ENCODE data around the gene CFAP46. TPM values are rescaled to one million over a fixed set of nuclear protein-coding genes. Genes with fewer than 3 reads are reported as not detected.

CFAP46 gene
- polyA plus RNA-seq, 3 donors, result 0.07 TPM; not detected in 2

DNA sequence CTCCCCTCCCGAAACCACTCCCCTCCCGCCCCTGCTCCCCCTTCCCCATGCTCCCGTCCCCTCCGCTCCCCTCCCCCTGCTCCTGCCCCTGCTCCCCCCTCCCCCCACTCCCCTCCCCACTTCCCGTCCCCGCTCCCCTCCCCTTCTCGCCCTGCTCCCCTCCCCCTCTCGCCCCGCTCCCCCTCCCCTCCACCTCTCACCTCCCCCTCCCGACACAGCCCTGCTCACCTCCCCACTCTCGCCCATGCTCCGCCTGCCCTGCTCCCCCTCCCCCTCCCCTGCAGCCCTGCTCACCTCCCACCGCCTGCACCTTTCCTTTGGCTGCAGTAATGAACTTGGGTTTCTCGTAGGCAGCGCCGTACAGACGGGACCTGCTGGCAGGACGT is 106.5 kb downstream of the CFAP46 start:
- Mint-ChIP-seq H3K27me3 (ENCODE audit: low read depth in 3 of 3) (peaks cover 6 to 8% (median 6%) of the 10 kb centered on the region in 3 donors), H3K27ac (no peak overlapping the region), H3K9me3 (peaks cover 0 to 3% (median 0%) of the 10 kb centered on the region in 7 donors), H3K4me3 (no peak overlapping the region), H3K4me1 (no peaks in the 10 kb centered on the region), H3K36me3 (no peaks in the 10 kb centered on the region)
- no peak for DNase-seq
- Histone ChIP-seq H2AFZ (ENCODE audit: insufficient read depth, low read depth, low read length, poor library complexity, severe bottlenecking) (no peak overlapping the region), H3K4me2 (replicated peaks; ENCODE audit: extremely low read depth, low read length, poor library complexity, severe bottlenecking) (no peak overlapping the region), H3K27me3 (ENCODE audit: control insufficient read depth in 2 of 2, insufficient read depth in 2 of 2, low read length in 2 of 2) (no peaks in the 10 kb centered on the region), H4K20me1 (ENCODE audit: insufficient read depth, low read length) (no peaks in the 10 kb centered on the region), H3K4me1 (ENCODE audit: control insufficient read depth in 1 of 2, insufficient read depth in 2 of 2, low read length in 2 of 2) (no peaks in the 10 kb centered on the region), H3K36me3 (replicated peaks in 1 of 2; ENCODE audit: control insufficient read depth in 1 of 2, insufficient read depth in 2 of 2, low read length in 2 of 2) (no peaks in the 10 kb centered on the region), H3K4me3 (replicated peaks in 1 of 3; ENCODE audit: low read depth in 2 of 3, low read length in 3 of 3) (no peak overlapping the region), H3K79me2 (ENCODE audit: insufficient read depth, low read length) (no peaks in the 10 kb centered on the region), H3K9me3 (replicated peaks in 1 of 2; ENCODE audit: control insufficient read depth in 1 of 2, insufficient read depth in 1 of 2, low read length in 2 of 2) (peaks cover 0 to 5% of the 10 kb centered on the region in 2 donors), H3K27ac (ENCODE audit: low read depth in 1 of 2, low read length in 2 of 2) (no peak overlapping the region), H3K9ac (ENCODE audit: insufficient read depth, low read length, poor library complexity, severe bottlenecking) (no peak overlapping the region)
- TF ChIP-seq, protein P1, sequence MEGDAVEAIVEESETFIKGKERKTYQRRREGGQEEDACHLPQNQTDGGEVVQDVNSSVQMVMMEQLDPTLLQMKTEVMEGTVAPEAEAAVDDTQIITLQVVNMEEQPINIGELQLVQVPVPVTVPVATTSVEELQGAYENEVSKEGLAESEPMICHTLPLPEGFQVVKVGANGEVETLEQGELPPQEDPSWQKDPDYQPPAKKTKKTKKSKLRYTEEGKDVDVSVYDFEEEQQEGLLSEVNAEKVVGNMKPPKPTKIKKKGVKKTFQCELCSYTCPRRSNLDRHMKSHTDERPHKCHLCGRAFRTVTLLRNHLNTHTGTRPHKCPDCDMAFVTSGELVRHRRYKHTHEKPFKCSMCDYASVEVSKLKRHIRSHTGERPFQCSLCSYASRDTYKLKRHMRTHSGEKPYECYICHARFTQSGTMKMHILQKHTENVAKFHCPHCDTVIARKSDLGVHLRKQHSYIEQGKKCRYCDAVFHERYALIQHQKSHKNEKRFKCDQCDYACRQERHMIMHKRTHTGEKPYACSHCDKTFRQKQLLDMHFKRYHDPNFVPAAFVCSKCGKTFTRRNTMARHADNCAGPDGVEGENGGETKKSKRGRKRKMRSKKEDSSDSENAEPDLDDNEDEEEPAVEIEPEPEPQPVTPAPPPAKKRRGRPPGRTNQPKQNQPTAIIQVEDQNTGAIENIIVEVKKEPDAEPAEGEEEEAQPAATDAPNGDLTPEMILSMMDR (IDR thresholded peaks at IDR 0.05), result no peak
- WGBS (ENCODE audit: insufficient coverage), result 82% methylated on average over 7 of the region's 18 CpGs
- intact Hi-C loops (cut with micrococcal nuclease), result no loop called here

DNA sequence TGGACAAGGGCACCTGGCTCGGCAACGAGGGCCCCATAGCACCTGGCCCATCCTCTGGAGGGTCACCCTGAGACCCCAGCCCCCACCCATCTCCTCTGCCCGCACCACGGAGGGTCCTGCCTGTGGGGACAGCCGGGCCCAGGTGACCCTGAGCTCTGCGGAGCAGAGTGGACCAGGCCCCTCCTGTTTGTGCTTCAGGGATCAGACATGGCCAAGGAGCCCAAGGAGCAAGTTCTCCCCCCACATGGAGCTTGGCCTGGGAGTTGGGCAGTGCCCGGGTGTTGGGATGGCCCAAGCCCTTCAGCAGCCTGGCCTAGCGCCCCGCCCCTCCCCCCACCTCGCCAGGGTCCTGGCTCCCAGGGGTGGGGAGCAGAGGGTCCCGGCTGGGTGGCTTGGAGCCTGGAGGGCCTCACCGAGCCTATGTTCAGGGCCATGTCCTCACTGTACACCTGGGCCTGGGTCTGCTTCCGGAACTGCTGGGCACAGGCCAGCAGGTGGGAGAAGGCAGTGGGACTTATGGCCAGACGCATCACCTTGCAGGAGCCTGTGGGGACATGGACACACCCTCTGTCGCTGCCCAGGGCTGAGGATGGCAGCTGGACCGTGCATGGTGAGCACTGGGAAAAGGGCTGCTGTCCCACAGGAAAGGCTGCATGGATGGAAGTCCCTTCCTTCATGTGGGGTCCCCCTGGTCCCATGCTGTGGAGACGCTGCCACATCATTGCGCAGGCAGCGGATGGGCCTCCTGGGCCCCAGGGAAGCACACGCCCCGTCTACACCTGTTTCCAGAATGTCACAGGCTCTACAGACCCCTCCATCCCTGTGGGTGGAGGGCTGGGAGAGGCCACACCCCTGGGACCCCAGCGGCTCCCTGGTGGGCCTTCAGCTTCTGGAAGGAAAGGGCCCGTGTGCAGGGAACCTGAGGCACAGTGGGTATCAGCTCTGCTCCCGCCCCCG is 107.2 kb downstream of the CFAP46 start:
- Histone ChIP-seq H4K20me1 (ENCODE audit: insufficient read depth, low read length) (no peaks in the 10 kb centered on the region), H3K36me3 (replicated peaks in 1 of 2; ENCODE audit: control insufficient read depth in 1 of 2, insufficient read depth in 2 of 2, low read length in 2 of 2) (no peaks in the 10 kb centered on the region), H3K4me2 (replicated peaks; ENCODE audit: extremely low read depth, low read length, poor library complexity, severe bottlenecking) (no peak overlapping the region), H3K27ac (ENCODE audit: low read depth in 1 of 2, low read length in 2 of 2) (no peak overlapping the region), H3K4me1 (ENCODE audit: control insufficient read depth in 1 of 2, insufficient read depth in 2 of 2, low read length in 2 of 2) (no peaks in the 10 kb centered on the region), H3K4me3 (replicated peaks in 1 of 3; ENCODE audit: low read depth in 2 of 3, low read length in 3 of 3) (no peak overlapping the region), H3K27me3 (ENCODE audit: control insufficient read depth in 2 of 2, insufficient read depth in 2 of 2, low read length in 2 of 2) (no peaks in the 10 kb centered on the region), H2AFZ (ENCODE audit: insufficient read depth, low read depth, low read length, poor library complexity, severe bottlenecking) (no peak overlapping the region), H3K9me3 (replicated peaks in 1 of 2; ENCODE audit: control insufficient read depth in 1 of 2, insufficient read depth in 1 of 2, low read length in 2 of 2) (peaks cover 0 to 5% of the 10 kb centered on the region in 2 donors), H3K79me2 (ENCODE audit: insufficient read depth, low read length) (no peaks in the 10 kb centered on the region), H3K9ac (ENCODE audit: insufficient read depth, low read length, poor library complexity, severe bottlenecking) (no peak overlapping the region)
- TF ChIP-seq, protein P1 (IDR thresholded peaks at IDR 0.05), result no peak
- no peak for DNase-seq
- H3K4me3 Mint-ChIP-seq, result no peak overlapping the region
- intact Hi-C loops (cut with micrococcal nuclease), result no loop called here
- H3K27me3 Mint-ChIP-seq (ENCODE audit: low read depth in 3 of 3), result peaks cover 6 to 10% (median 6%) of the 10 kb centered on the region in 3 donors
- no peaks in the 10 kb centered on the region for H3K4me1 Mint-ChIP-seq
- peaks cover 0 to 3% (median 0%) of the 10 kb centered on the region in 7 donors for H3K9me3 Mint-ChIP-seq
- H3K27ac Mint-ChIP-seq, result no peak overlapping the region
- H3K36me3 Mint-ChIP-seq, result no peaks in the 10 kb centered on the region
- WGBS (ENCODE audit: insufficient coverage), result 95% methylated on average over 16 of the region's 25 CpGs

Data from CD14-positive monocyte (primary cell).